K562 (cell line): Measurements from ENCODE around the gene MAP1LC3A.

Experiments
- CTCF ChIP-seq, 3 experiments: IDR thresholded peaks in 2 of 3; conservative IDR thresholded peaks in 1 of 3; 2 replicates each; pipeline ENCODE4 v1.5.1; 2011 to 2012; ENCODE audit warnings: low read length in 3 of 3, mild to moderate bottlenecking in 3 of 3, control low read depth in 2 of 3, improper control_type of control experiment in 1 of 3, inconsistent platforms in 1 of 3, low read depth in 1 of 3, mixed read lengths in 1 of 3, moderate library complexity in 1 of 3; ENCODE audit not compliant: insufficient read depth in 2 of 3
- TF ChIP-seq, protein P1 (sequence below): sonication (generic); formaldehyde crosslinking; IDR thresholded peaks from 2 replicates; pipeline ENCODE4 v1.8.1; 2022; ENCODE audit warnings: missing genetic modification reagents

GRCh38 chr20:34569598-34569997 is 11.1 kb downstream of the MAP1LC3A start:
- TF ChIP-seq CTCF (IDR thresholded peaks at IDR 0.05 in 2 of 3, conservative IDR thresholded peaks at IDR 0.05 in 1 of 3; ENCODE audit: insufficient read depth in 2 of 3, low read depth in 1 of 3, low read length in 3 of 3): no peak
- TF ChIP-seq, protein P1, sequence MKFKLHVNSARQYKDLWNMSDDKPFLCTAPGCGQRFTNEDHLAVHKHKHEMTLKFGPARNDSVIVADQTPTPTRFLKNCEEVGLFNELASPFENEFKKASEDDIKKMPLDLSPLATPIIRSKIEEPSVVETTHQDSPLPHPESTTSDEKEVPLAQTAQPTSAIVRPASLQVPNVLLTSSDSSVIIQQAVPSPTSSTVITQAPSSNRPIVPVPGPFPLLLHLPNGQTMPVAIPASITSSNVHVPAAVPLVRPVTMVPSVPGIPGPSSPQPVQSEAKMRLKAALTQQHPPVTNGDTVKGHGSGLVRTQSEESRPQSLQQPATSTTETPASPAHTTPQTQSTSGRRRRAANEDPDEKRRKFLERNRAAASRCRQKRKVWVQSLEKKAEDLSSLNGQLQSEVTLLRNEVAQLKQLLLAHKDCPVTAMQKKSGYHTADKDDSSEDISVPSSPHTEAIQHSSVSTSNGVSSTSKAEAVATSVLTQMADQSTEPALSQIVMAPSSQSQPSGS (CRISPR knock-in tag): no peak
